Measurements from ENCODE around the gene CRHR1.

Gene CRHR1

GRCh38 chr17:45800816-45801215 lies 16.7 kb downstream of the CRHR1 start:
- Histone ChIP-seq H3K9me3 (ENCODE audit: low read depth, low read length) (no peaks in the 10 kb centered on the region), H3K4me3 (no peak overlapping the region), H3K9ac (ENCODE audit: insufficient read length) (no peak overlapping the region), H3K36me3 (ENCODE audit: insufficient read depth, low read length) (no peaks in the 10 kb centered on the region), H3K27ac (no peak overlapping the region)
- no peak for DNase-seq (ENCODE audit: low read depth, low spot score)
- TF ChIP-seq FOXP2 (optimal IDR thresholded peaks at IDR 0.05; ENCODE audit: control extremely low read depth, extremely low read length, insufficient read depth) (no peak), POLR2AphosphoS5 (IDR thresholded peaks at IDR 0.05; ENCODE audit: borderline replicate concordance, low read depth, low read length) (no peak), EZH2 (IDR thresholded peaks at IDR 0.05) (no peak)

- Histone ChIP-seq H3K9me3 (ENCODE audit: low read depth, low read length) (no peaks in the 10 kb centered on the region), H3K4me3 (no peak overlapping the region), H3K27ac (no peak overlapping the region), H3K36me3 (ENCODE audit: insufficient read depth, low read length) (no peaks in the 10 kb centered on the region), H3K9ac (ENCODE audit: insufficient read length) (no peak overlapping the region)
- TF ChIP-seq POLR2AphosphoS5 (IDR thresholded peaks at IDR 0.05; ENCODE audit: borderline replicate concordance, low read depth, low read length) (no peak), EZH2 (IDR thresholded peaks at IDR 0.05) (no peak), FOXP2 (optimal IDR thresholded peaks at IDR 0.05; ENCODE audit: control extremely low read depth, extremely low read length, insufficient read depth) (no peak)
- no peak for DNase-seq (ENCODE audit: low read depth, low spot score)
Observed at GRCh38 chr17:45801421-45801820, 17.3 kb downstream of the CRHR1 start.

- DNase-seq (ENCODE audit: low read depth, low spot score): no peak
- no peak overlapping the region for H3K27ac ChIP-seq
- no peak for TF ChIP-seq POLR2AphosphoS5 (IDR thresholded peaks at IDR 0.05; ENCODE audit: borderline replicate concordance, low read depth, low read length)
- no peak for TF ChIP-seq FOXP2 (optimal IDR thresholded peaks at IDR 0.05; ENCODE audit: control extremely low read depth, extremely low read length, insufficient read depth)
- no peak for TF ChIP-seq EZH2 (IDR thresholded peaks at IDR 0.05)
- no peak overlapping the region for H3K4me3 ChIP-seq
- H3K9me3 ChIP-seq (ENCODE audit: low read depth, low read length): no peaks in the 10 kb centered on the region
- H3K36me3 ChIP-seq (ENCODE audit: insufficient read depth, low read length): no peaks in the 10 kb centered on the region
- no peak overlapping the region for H3K9ac ChIP-seq (ENCODE audit: insufficient read length)
Observed at GRCh38 chr17:45808845-45809244, 24.7 kb downstream of the CRHR1 start.

GRCh38 chr17:45809499-45809898 lies 25.4 kb downstream of the CRHR1 start:
- no peak overlapping the region for H3K27ac ChIP-seq
- no peak for DNase-seq (ENCODE audit: low read depth, low spot score)
- H3K36me3 ChIP-seq (ENCODE audit: insufficient read depth, low read length): no peaks in the 10 kb centered on the region
- TF ChIP-seq EZH2 (IDR thresholded peaks at IDR 0.05) (no peak), FOXP2 (optimal IDR thresholded peaks at IDR 0.05; ENCODE audit: control extremely low read depth, extremely low read length, insufficient read depth) (no peak), POLR2AphosphoS5 (IDR thresholded peaks at IDR 0.05; ENCODE audit: borderline replicate concordance, low read depth, low read length) (no peak)
- H3K9me3 ChIP-seq (ENCODE audit: low read depth, low read length): no peaks in the 10 kb centered on the region
- H3K4me3 ChIP-seq: no peak overlapping the region
- no peak overlapping the region for H3K9ac ChIP-seq (ENCODE audit: insufficient read length)

- no peak overlapping the region for H3K4me3 ChIP-seq
- H3K9me3 ChIP-seq (ENCODE audit: low read depth, low read length): no peaks in the 10 kb centered on the region
- H3K36me3 ChIP-seq (ENCODE audit: insufficient read depth, low read length): no peaks in the 10 kb centered on the region
- H3K27ac ChIP-seq: no peak overlapping the region
- TF ChIP-seq POLR2AphosphoS5 (IDR thresholded peaks at IDR 0.05; ENCODE audit: borderline replicate concordance, low read depth, low read length): no peak
- no peak for TF ChIP-seq FOXP2 (optimal IDR thresholded peaks at IDR 0.05; ENCODE audit: control extremely low read depth, extremely low read length, insufficient read depth)
- no peak for TF ChIP-seq EZH2 (IDR thresholded peaks at IDR 0.05)
- no peak for DNase-seq (ENCODE audit: low read depth, low spot score)
- no peak overlapping the region for H3K9ac ChIP-seq (ENCODE audit: insufficient read length)
Observed at GRCh38 chr17:45812102-45812501, 28.0 kb downstream of the CRHR1 start.

GRCh38 chr17:45813048-45813725 lies 29.1 kb downstream of the CRHR1 start:
- Histone ChIP-seq H3K9ac (ENCODE audit: insufficient read length) (no peak overlapping the region), H3K36me3 (ENCODE audit: insufficient read depth, low read length) (no peaks in the 10 kb centered on the region), H3K9me3 (ENCODE audit: low read depth, low read length) (no peaks in the 10 kb centered on the region), H3K27ac (no peak overlapping the region), H3K4me3 (no peak overlapping the region)
- DNase-seq (ENCODE audit: low read depth, low spot score): no peak
- TF ChIP-seq FOXP2 (optimal IDR thresholded peaks at IDR 0.05; ENCODE audit: control extremely low read depth, extremely low read length, insufficient read depth) (no peak), POLR2AphosphoS5 (IDR thresholded peaks at IDR 0.05; ENCODE audit: borderline replicate concordance, low read depth, low read length) (no peak), EZH2 (IDR thresholded peaks at IDR 0.05) (no peak)

GRCh38 chr17:45814622-45815606 lies 30.8 kb downstream of the CRHR1 start:
- Histone ChIP-seq H3K36me3 (ENCODE audit: insufficient read depth, low read length) (no peaks in the 10 kb centered on the region), H3K27ac (no peak overlapping the region), H3K9me3 (ENCODE audit: low read depth, low read length) (no peaks in the 10 kb centered on the region), H3K4me3 (no peak overlapping the region), H3K9ac (ENCODE audit: insufficient read length) (no peak overlapping the region)
- no peak for DNase-seq (ENCODE audit: low read depth, low spot score)
- no peak for TF ChIP-seq FOXP2 (optimal IDR thresholded peaks at IDR 0.05; ENCODE audit: control extremely low read depth, extremely low read length, insufficient read depth)
- TF ChIP-seq EZH2 (IDR thresholded peaks at IDR 0.05): no peak

DNA sequence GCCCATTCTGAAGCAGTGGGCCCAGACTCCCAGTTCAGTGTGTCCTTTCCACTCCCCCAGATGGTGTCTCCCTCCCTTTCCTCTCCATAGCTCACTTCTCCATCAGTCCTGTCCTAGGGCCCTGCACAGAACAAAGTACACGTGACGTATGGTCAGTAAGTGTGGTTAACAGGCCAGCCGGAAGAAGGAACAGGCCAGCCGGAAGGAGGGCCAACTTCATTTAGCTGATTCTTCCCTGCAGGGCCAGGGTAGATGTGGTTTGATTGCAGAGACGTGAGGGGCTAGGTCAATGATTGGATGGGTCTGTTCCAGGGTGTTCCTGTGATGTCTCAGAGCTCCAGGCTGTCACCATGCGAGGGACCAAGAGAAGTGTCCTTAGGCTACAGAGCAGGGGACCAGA lies 31.6 kb downstream of the CRHR1 start:
- no peaks in the 10 kb centered on the region for H3K36me3 ChIP-seq (ENCODE audit: insufficient read depth, low read length)
- no peak for DNase-seq (ENCODE audit: low read depth, low spot score)
- no peaks in the 10 kb centered on the region for H3K9me3 ChIP-seq (ENCODE audit: low read depth, low read length)
- TF ChIP-seq POLR2AphosphoS5 (IDR thresholded peaks at IDR 0.05; ENCODE audit: borderline replicate concordance, low read depth, low read length) (no peak), FOXP2 (optimal IDR thresholded peaks at IDR 0.05; ENCODE audit: control extremely low read depth, extremely low read length, insufficient read depth) (no peak), EZH2 (IDR thresholded peaks at IDR 0.05) (no peak)
- H3K4me3 ChIP-seq: no peak overlapping the region
- H3K9ac ChIP-seq (ENCODE audit: insufficient read length): no peak overlapping the region
- H3K27ac ChIP-seq: no peak overlapping the region
